ENCODE results near the gene CELF2. TPM values are rescaled to one million over a fixed set of nuclear protein-coding genes. Genes with fewer than 3 reads are reported as not detected.
"Not testable (repeated sequence)": the region's sequence is repeated elsewhere in the genome, so short reads cannot be mapped to it uniquely, and the experiment has no call there.

The CELF2 gene
- total RNA-seq, 1 experiment from 2014 or later: 0.27 TPM

DNA sequence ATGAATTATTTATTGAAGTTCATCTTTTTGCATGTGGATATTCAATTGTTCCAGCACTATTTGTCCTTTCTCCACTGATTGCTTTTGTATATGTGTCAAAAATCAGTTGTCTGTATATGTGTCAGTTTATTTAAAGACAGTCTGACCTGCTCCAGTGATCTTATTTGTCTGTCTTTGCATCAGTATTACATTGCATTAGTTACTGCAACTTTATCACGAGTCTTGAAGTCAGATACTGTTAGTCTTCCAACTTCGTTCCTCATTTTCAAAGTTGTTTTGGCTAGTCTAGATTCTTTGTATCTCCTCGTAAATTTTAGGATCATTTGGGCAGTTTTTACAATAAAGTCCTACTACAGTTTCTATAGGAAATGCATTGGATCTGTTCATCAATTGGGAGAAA, 166.4 kb downstream of the CELF2 start:
- Histone ChIP-seq H3K4me1 (no peaks in the 10 kb centered on the region), H3K36me3 (ENCODE audit: control insufficient read depth, insufficient read depth, low read length) (no peaks in the 10 kb centered on the region), H3K9me3 (no peaks in the 10 kb centered on the region; the same call in 1 of the 2 replicates), H3K27me3 (replicated peaks; ENCODE audit: control insufficient read depth, insufficient read depth, low read length) (no peaks in the 10 kb centered on the region), H3K4me3 (ENCODE audit: low read depth, low read length) (no peak overlapping the region)
- Mint-ChIP-seq H3K27ac (ENCODE audit: unreplicated experiment) (no peak overlapping the region), H3K4me3 (ENCODE audit: unreplicated experiment) (no peak overlapping the region), H3K9me3 (ENCODE audit: unreplicated experiment) (no peaks in the 10 kb centered on the region), H3K36me3 (ENCODE audit: insufficient read depth, unreplicated experiment) (no peaks in the 10 kb centered on the region), H3K27me3 (ENCODE audit: insufficient read depth, unreplicated experiment) (peaks cover 27% of the 10 kb centered on the region), H3K4me1 (ENCODE audit: low read depth, unreplicated experiment) (no peaks in the 10 kb centered on the region)
- ChIA-PET POLR2A (no interaction called here), CTCF (no interaction called here)
- BruUV-seq (replicated peaks): no TSS peak
- DNase-seq: no peak
- TF ChIP-seq, protein P1, sequence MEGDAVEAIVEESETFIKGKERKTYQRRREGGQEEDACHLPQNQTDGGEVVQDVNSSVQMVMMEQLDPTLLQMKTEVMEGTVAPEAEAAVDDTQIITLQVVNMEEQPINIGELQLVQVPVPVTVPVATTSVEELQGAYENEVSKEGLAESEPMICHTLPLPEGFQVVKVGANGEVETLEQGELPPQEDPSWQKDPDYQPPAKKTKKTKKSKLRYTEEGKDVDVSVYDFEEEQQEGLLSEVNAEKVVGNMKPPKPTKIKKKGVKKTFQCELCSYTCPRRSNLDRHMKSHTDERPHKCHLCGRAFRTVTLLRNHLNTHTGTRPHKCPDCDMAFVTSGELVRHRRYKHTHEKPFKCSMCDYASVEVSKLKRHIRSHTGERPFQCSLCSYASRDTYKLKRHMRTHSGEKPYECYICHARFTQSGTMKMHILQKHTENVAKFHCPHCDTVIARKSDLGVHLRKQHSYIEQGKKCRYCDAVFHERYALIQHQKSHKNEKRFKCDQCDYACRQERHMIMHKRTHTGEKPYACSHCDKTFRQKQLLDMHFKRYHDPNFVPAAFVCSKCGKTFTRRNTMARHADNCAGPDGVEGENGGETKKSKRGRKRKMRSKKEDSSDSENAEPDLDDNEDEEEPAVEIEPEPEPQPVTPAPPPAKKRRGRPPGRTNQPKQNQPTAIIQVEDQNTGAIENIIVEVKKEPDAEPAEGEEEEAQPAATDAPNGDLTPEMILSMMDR (IDR thresholded peaks at IDR 0.05; ENCODE audit: insufficient read depth in 1 of 2, low read depth in 1 of 2, low read length in 1 of 2, severe bottlenecking in 1 of 2, unreplicated experiment in 1 of 2): no peak
- intact Hi-C loops (cut with micrococcal nuclease; ENCODE audit: unreplicated experiment): no loop called here

DNA sequence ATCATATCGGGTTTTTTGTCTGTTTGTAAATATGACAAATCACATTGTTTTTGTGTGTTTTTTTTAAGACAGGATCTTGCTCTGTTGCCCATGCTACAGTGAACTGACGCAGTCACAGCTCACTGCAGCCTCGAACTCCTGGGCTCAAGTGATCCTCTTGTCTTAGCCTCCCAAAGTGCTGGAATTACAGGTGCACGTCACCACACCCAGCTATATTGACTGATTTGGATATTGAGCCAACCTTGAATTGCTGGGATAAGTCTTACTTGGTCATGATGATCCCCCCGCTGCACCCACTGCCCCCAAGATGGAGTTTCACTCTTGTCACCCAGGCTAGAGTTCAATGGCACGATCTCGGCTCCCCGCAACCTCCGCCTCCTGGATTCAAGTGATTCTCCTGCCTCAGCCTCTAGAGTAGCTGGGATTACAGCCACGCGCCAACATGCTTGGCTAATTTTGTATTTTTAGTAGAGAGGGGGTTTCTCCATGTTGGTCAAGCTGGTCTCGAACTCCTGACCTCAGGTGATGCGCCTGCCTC, 167.5 kb downstream of the CELF2 start:
- H3K36me3 Mint-ChIP-seq (ENCODE audit: insufficient read depth, unreplicated experiment); H3K36me3 ChIP-seq (ENCODE audit: control insufficient read depth, insufficient read depth, low read length); H3K4me1 ChIP-seq; H3K4me1 Mint-ChIP-seq (ENCODE audit: low read depth, unreplicated experiment); DNase-seq; H3K4me3 ChIP-seq (ENCODE audit: low read depth, low read length); H3K27me3 ChIP-seq (replicated peaks; ENCODE audit: control insufficient read depth, insufficient read depth, low read length); POLR2A ChIA-PET; H3K9me3 ChIP-seq; intact Hi-C loops (cut with micrococcal nuclease; ENCODE audit: unreplicated experiment); CTCF ChIA-PET; H3K27ac Mint-ChIP-seq (ENCODE audit: unreplicated experiment); H3K4me3 Mint-ChIP-seq (ENCODE audit: unreplicated experiment); H3K9me3 Mint-ChIP-seq (ENCODE audit: unreplicated experiment); BruUV-seq (replicated peaks): not testable (repeated sequence)
- H3K27me3 Mint-ChIP-seq (ENCODE audit: insufficient read depth, unreplicated experiment): peaks cover 32% of the 10 kb centered on the region

DNA sequence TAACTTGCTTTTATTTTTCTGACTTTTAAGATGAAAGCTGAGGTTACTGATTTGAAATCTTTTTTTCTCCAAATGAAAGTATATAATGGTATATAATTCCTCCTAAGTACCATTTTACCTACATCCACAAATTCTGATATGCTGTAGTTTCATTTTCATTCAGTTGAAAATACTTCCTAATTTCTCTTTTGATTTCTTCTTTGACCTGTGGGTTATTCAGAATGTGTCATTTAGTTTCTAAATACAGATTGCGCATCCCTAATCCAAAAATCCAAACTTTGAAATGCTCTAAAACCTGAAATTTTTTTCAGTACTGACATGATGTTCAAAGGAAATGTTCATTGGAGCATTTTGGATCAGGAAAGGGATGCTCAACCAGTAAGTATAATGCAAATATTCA, 168.7 kb downstream of the CELF2 start:
- BruUV-seq (replicated peaks): no TSS peak
- no peaks in the 10 kb centered on the region for H3K9me3 Mint-ChIP-seq (ENCODE audit: unreplicated experiment)
- H3K4me1 Mint-ChIP-seq (ENCODE audit: low read depth, unreplicated experiment): no peaks in the 10 kb centered on the region
- H3K27me3 ChIP-seq (replicated peaks; ENCODE audit: control insufficient read depth, insufficient read depth, low read length): no peaks in the 10 kb centered on the region
- TF ChIP-seq, protein P1 (IDR thresholded peaks at IDR 0.05; ENCODE audit: insufficient read depth in 1 of 2, low read depth in 1 of 2, low read length in 1 of 2, severe bottlenecking in 1 of 2, unreplicated experiment in 1 of 2): no peak
- H3K4me3 Mint-ChIP-seq (ENCODE audit: unreplicated experiment): no peak overlapping the region
- H3K36me3 ChIP-seq (ENCODE audit: control insufficient read depth, insufficient read depth, low read length): no peaks in the 10 kb centered on the region
- H3K27ac Mint-ChIP-seq (ENCODE audit: unreplicated experiment): no peak overlapping the region
- no peaks in the 10 kb centered on the region for H3K36me3 Mint-ChIP-seq (ENCODE audit: insufficient read depth, unreplicated experiment)
- H3K4me3 ChIP-seq (ENCODE audit: low read depth, low read length): no peak overlapping the region
- ChIA-PET POLR2A (no interaction called here), CTCF (no interaction called here)
- H3K4me1 ChIP-seq: no peaks in the 10 kb centered on the region
- DNase-seq: no peak
- peaks cover 35% of the 10 kb centered on the region for H3K27me3 Mint-ChIP-seq (ENCODE audit: insufficient read depth, unreplicated experiment)
- no peaks in the 10 kb centered on the region; the same call in 1 of the 2 replicates for H3K9me3 ChIP-seq
- intact Hi-C loops (cut with micrococcal nuclease; ENCODE audit: unreplicated experiment): no loop called here
